Thoracic aorta (tissue), 2 donors: ENCODE measurements around the gene RIMKLA. TPM values are rescaled to one million over a fixed set of nuclear protein-coding genes. Genes with fewer than 3 reads are reported as not detected.

ENCODE experiments used
- ATAC-seq: fragments of 150-250 bp; one replicate; pipeline ENCODE4 v1.8.0; 2017; ENCODE audit warnings: low read depth; ENCODE audit not compliant: insufficient number of reproducible peaks, low FRiP score
- DNase-seq: peaks from one replicate; pipeline ENCODE4 v3.0.0-alpha.2; 2020; ENCODE audit warnings: low spot score
- H3K27ac ChIP-seq, 2 donors: fragments of 200-600 bp; sonication (generic); 1 replicate in 1 of 2; 2 replicates in 1 of 2; pipeline ENCODE4 v1.5.1; 2016; ENCODE audit warnings: mild to moderate bottlenecking in 2 of 2, moderate library complexity in 2 of 2
- H3K27me3 ChIP-seq: fragments of 200-600 bp; sonication (generic); replicated peaks from 2 replicates; pipeline ENCODE4 v1.6.0; 2016; ENCODE audit warnings: mild to moderate bottlenecking; ENCODE audit not compliant: insufficient read depth
- H3K36me3 ChIP-seq: fragments of 200-600 bp; sonication (generic); one replicate; pipeline ENCODE4 v1.5.1; 2016
- H3K4me1 ChIP-seq, 2 donors: fragments of 200-600 bp; sonication (generic); 1 replicate in 1 of 2; 2 replicates in 1 of 2; pipeline versions ENCODE4 v1.5.1 to v1.6.0; 2016; ENCODE audit warnings: low read depth in 2 of 2, mild to moderate bottlenecking in 1 of 2; ENCODE audit not compliant: control insufficient read depth in 1 of 2
- H3K4me3 ChIP-seq: fragments of 200-600 bp; sonication (generic); 2 replicates; pipeline ENCODE4 v1.5.1; 2016; ENCODE audit warnings: mild to moderate bottlenecking
- H3K9me3 ChIP-seq: fragments of 200-600 bp; sonication (generic); 2 replicates; pipeline ENCODE4 v1.5.1; 2016
- total RNA-seq, 2 donors: library from RNA; depleted of rRNA; stranded (reverse); fragments of >200 nt; gene quantifications; one replicate each; pipeline versions ENCODE4 v1.1.0 to v1.2.3, GENCODE V29; 2016
- TF ChIP-seq, protein P1 (sequence below): fragments of 200-600 bp; sonication (generic); IDR thresholded peaks from one replicate; pipeline ENCODE4 v1.5.1; 2019; ENCODE audit warnings: antibody characterized with exemption

The RIMKLA gene
- total RNA-seq, 2 donors from 2014 or later: under 0.01 to 0.14 TPM

DNA sequence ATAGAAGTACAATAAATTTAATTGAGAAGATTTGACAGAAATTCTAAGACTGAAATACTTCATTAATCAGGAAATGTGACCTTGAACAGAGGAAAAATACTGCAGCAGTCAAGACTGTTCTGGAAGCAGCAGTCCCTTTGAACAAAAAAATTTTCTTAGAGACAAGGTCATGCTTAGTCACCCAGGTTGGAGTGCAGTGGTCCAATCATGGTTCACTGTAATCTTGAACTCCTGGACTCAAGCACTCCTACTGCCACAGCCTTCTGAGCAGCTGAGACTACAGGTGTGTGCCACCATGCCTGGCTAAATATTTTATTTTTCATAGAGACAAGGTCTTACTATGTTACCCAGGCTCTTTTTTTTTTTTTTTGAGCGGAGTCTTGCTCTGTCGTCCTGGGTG, 80.6 kb downstream of the RIMKLA start:
- TF ChIP-seq, protein P1, sequence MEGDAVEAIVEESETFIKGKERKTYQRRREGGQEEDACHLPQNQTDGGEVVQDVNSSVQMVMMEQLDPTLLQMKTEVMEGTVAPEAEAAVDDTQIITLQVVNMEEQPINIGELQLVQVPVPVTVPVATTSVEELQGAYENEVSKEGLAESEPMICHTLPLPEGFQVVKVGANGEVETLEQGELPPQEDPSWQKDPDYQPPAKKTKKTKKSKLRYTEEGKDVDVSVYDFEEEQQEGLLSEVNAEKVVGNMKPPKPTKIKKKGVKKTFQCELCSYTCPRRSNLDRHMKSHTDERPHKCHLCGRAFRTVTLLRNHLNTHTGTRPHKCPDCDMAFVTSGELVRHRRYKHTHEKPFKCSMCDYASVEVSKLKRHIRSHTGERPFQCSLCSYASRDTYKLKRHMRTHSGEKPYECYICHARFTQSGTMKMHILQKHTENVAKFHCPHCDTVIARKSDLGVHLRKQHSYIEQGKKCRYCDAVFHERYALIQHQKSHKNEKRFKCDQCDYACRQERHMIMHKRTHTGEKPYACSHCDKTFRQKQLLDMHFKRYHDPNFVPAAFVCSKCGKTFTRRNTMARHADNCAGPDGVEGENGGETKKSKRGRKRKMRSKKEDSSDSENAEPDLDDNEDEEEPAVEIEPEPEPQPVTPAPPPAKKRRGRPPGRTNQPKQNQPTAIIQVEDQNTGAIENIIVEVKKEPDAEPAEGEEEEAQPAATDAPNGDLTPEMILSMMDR: no peak
- no peak for DNase-seq
- Histone ChIP-seq H3K4me1 (peaks cover 6 to 23% of the 10 kb centered on the region in 2 donors), H3K36me3 (peaks cover 5% of the 10 kb centered on the region), H3K4me3 (no peak overlapping the region), H3K27ac (no peak overlapping the region), H3K9me3 (no peaks in the 10 kb centered on the region), H3K27me3 (no peaks in the 10 kb centered on the region)
- ATAC-seq: no peak

DNA sequence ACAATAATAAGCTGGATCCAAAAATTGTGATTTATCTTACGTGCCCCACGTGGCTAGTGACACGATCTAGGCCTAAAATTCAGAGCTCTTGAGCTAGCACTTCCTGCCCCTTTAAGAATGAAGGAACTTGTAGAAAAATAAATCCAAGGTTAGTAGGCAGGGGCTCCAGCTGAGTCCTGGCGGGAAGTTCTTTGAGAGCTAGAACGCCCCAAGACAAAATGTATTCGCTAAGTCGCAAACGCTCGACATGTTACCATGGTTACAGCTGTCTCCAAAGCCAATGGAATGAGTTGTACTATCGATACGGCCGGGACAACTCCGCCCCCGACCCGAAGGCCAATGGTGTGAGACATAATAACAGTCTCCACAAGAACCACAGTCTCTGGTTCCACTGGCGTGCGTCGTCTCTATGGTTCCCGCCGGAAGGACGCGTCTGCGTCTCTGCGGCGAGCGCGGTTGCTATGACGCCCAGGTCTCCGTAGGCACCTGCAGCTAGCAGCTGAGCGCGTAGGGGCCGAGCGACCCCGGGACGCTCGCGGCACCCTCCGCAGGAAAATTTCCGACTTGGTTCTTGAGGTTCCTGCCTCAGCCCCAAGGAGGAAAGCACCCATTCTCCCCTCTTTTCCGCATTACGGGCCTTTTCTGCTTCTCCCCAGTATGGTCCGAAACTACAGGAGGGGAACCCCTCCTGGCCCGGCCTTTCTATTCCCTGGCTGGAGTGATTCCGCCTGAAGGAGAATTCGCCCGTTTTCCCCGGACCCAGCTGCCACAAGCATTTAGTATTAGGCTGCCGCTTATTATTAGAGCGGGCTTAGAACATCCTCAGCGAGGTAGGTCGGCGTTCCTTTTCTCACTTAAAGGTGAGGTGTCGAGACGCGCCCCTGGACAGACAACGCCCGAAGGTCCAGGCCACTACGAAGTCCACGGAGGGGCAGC, 82.5 kb downstream of the RIMKLA start, which contains the start of gene CCDC30:
CCDC30 (plus strand) TSS at position 459 of the 936 bp plus-strand sequence. CDS start 17,266 bp downstream, outside the sequence.
- peaks cover 0 to 14% of the 10 kb centered on the region in 2 donors for H3K4me1 ChIP-seq
- H3K27me3 ChIP-seq: no peaks in the 10 kb centered on the region
- peak; percentile 98 for ATAC-seq
- TF ChIP-seq, protein P1: no peak
- H3K9me3 ChIP-seq: no peaks in the 10 kb centered on the region
- DNase-seq: peak; percentile 96
- peak within 1 kb of the TSS; percentile 81 for H3K4me3 ChIP-seq
- peaks cover 2% of the 10 kb centered on the region for H3K36me3 ChIP-seq
- H3K27ac ChIP-seq: peak within 1 kb of the TSS in 1 of 2 donors; percentile 32

DNA sequence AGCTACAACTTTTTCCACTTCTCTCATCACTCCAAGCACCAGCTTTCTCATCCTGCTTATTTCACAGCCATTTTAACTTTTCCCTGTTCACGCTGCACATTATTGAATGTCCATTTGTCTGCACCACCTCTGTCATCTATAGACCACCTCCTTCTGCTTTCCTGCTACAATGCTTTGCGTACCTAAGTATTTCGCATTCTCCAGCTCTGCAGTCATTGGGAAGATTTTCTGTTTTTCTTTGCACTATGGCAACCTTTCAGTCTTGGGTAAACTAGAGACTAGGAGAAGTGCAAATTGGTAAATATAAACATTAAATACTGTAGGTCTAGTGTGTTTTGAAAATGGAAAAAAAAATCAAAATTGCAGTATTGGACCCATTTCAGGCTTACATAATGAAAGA, 83.3 kb downstream of the RIMKLA start:
- no peak for DNase-seq
- Histone ChIP-seq H3K4me3 (peak overlapping the region; percentile 81), H3K27me3 (no peaks in the 10 kb centered on the region), H3K36me3 (no peaks in the 10 kb centered on the region), H3K4me1 (peaks cover 0 to 14% of the 10 kb centered on the region in 2 donors), H3K27ac (no peak overlapping the region), H3K9me3 (no peaks in the 10 kb centered on the region)
- TF ChIP-seq, protein P1: no peak
- ATAC-seq: no peak

DNA sequence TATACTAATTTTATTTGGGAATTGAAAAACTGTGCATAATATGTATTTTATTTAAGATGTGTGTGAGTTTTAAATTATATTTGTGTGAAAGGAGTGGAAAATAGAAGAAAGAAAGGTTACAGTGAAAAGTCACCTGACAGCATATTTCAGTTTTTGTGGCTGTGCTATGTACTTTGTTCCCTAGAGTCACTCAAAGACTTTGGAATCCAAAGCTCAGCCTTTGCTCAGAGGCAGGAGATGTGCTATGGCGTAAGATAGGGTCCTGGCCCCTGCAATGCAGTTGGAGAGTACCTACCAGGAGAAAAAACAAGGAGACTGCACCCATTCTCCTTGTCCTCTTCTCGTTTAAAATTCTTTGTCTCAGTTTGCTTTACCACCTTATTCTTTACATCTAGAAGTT, 85.4 kb downstream of the RIMKLA start:
- H3K4me3 ChIP-seq: no peak overlapping the region
- DNase-seq (no peak), ATAC-seq (no peak)
- H3K9me3 ChIP-seq: no peaks in the 10 kb centered on the region
- TF ChIP-seq, protein P1: no peak
- no peaks in the 10 kb centered on the region for H3K27me3 ChIP-seq
- H3K27ac ChIP-seq: no peak overlapping the region
- peaks cover 0 to 14% of the 10 kb centered on the region in 2 donors for H3K4me1 ChIP-seq
- H3K36me3 ChIP-seq: no peaks in the 10 kb centered on the region

DNA sequence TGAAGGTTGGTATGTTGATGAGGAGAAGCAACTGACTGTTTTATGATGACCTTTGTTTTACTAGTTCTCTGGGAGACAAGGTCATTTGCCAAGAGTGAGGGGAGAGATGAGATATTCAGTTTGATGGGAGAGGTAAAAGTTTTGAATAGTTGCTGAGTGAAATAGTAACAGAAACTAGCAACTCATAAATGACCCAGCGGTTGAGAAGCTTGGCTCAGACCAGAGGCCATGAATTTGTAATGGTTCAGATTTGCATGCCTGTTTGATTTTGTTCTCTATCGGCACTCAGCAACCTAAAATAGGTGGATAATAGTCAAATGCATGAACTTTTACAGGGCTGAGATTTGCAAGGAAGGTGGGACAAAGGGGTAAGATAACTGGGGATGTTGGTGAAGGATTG, 89.1 kb downstream of the RIMKLA start:
- Histone ChIP-seq H3K4me1 (no peaks in the 10 kb centered on the region), H3K9me3 (no peaks in the 10 kb centered on the region), H3K27ac (no peak overlapping the region), H3K36me3 (no peaks in the 10 kb centered on the region), H3K4me3 (no peak overlapping the region), H3K27me3 (no peaks in the 10 kb centered on the region)
- ATAC-seq: no peak
- no peak for DNase-seq
- TF ChIP-seq, protein P1: no peak
